H1 (cell line): ENCODE results near the gene RPL21. TPM values are rescaled to one million over a fixed set of nuclear protein-coding genes. Genes with fewer than 3 reads are reported as not detected.

ENCODE experiments used
- CTCF ChIA-PET: fragments of 300-600 bp; sonication (Branson Sonifier 250); formaldehyde crosslinking; loops from one replicate; lab custom pipeline; 2021; ENCODE audit not compliant: partially characterized antibody; lab: Charles Lee
- POLR2A ChIA-PET: fragments of 300-600 bp; sonication (Branson Sonifier 250); formaldehyde crosslinking; loops from one replicate; lab custom pipeline; 2021; ENCODE audit warnings: inconsistent platforms; ENCODE audit not compliant: partially characterized antibody; lab: Charles Lee
- DNase-seq, 2 experiments: peaks; one replicate each; pipeline versions ENCODE4 v3.0.0 to v3.0.0-alpha.2; 2010 to 2022; ENCODE audit warnings: low spot score in 2 of 2, low read depth in 1 of 2, mixed read lengths in 1 of 2
- FAIRE-seq: peaks from 2 replicates; lab custom pipeline; 2011; peaks lifted over from hg19 to GRCh38; lab: Jason Lieb, UNC
- H2AFZ ChIP-seq: 2 replicates; pipeline ENCODE4 v1.8.1; 2012; ENCODE audit warnings: low read length, inconsistent platforms
- H2AK5ac ChIP-seq: 2 replicates; pipeline ENCODE4 v1.6.1; 2013; ENCODE audit warnings: low read depth, low read length
- H2BK120ac ChIP-seq: replicated peaks from 2 replicates; pipeline ENCODE3; 2013; ENCODE audit warnings: low read depth, low read length, inconsistent platforms
- H2BK12ac ChIP-seq: 2 replicates; pipeline ENCODE4 v1.6.1; 2013; ENCODE audit warnings: low read depth, low read length
- H2BK15ac ChIP-seq: 2 replicates; pipeline ENCODE4 v1.6.1; 2013; ENCODE audit warnings: low read length
- H2BK20ac ChIP-seq: 2 replicates; pipeline ENCODE4 v1.6.1; 2013; ENCODE audit warnings: low read length
- H2BK5ac ChIP-seq: 2 replicates; pipeline ENCODE4 v1.6.1; 2013; ENCODE audit warnings: low read depth, low read length
- H3K14ac ChIP-seq: 2 replicates; pipeline ENCODE4 v1.6.1; 2013; ENCODE audit warnings: inconsistent platforms; ENCODE audit not compliant: insufficient read length
- H3K18ac ChIP-seq: 2 replicates; pipeline ENCODE4 v1.6.1; 2013; ENCODE audit warnings: low read length; ENCODE audit errors: extremely low read depth
- H3K23ac ChIP-seq: 2 replicates; pipeline ENCODE4 v1.6.1; 2013; ENCODE audit warnings: inconsistent platforms; ENCODE audit not compliant: insufficient read length
- H3K23me2 ChIP-seq: 2 replicates; pipeline ENCODE4 v1.6.1; 2013; ENCODE audit warnings: low read depth, low read length
- H3K27ac ChIP-seq: 2 replicates; pipeline ENCODE4 v1.6.1; 2011; ENCODE audit warnings: low read depth, low read length, inconsistent platforms
- H3K27me3 ChIP-seq, 4 experiments: replicated peaks in 1 of 4; 1 replicate in 1 of 4; 2 replicates in 3 of 4; pipeline versions ENCODE4 v1.6.1 to v1.8.1; 2011 to 2013; ENCODE audit warnings: low read length in 3 of 4, mild to moderate bottlenecking in 3 of 4, inconsistent platforms in 2 of 4, mixed read lengths in 2 of 4, moderate library complexity in 1 of 4; ENCODE audit not compliant: control insufficient read depth in 3 of 4, insufficient read depth in 3 of 4; ENCODE audit errors: extremely low read depth in 1 of 4
- H3K36me3 ChIP-seq, 4 experiments: 2 replicates each; pipeline versions ENCODE4 v1.6.1 to v1.8.1; 2011 to 2013; ENCODE audit warnings: mild to moderate bottlenecking in 4 of 4, low read length in 3 of 4, moderate library complexity in 2 of 4, control low read depth in 1 of 4, inconsistent platforms in 1 of 4; ENCODE audit not compliant: insufficient read depth in 4 of 4, control insufficient read depth in 2 of 4
- H3K4ac ChIP-seq: replicated peaks from 2 replicates; pipeline ENCODE3; 2013; ENCODE audit warnings: low read length, low read depth, mixed read lengths, inconsistent platforms; ENCODE audit not compliant: insufficient read length
- H3K4me1 ChIP-seq, 4 experiments: replicated peaks in 1 of 4; 1 replicate in 1 of 4; 2 replicates in 3 of 4; pipeline versions ENCODE4 v1.6.1 to v1.8.1; 2011 to 2013; ENCODE audit warnings: low read length in 3 of 4, inconsistent platforms in 2 of 4, mixed read lengths in 1 of 4; ENCODE audit not compliant: insufficient read depth in 4 of 4, control insufficient read depth in 3 of 4
- H3K4me2 ChIP-seq, 2 experiments: 2 replicates each; pipeline versions ENCODE4 v1.6.1 to v1.8.1; 2011 to 2013; ENCODE audit warnings: low read depth in 2 of 2, low read length in 2 of 2, control low read depth in 1 of 2, inconsistent platforms in 1 of 2, mild to moderate bottlenecking in 1 of 2; ENCODE audit not compliant: insufficient read depth in 1 of 2
- H3K4me3 ChIP-seq, 4 experiments: fragments of 200-600, 300-600 bp in 1 of 4; sonication (generic), shearing (Covaris generic), sonication (Bioruptor Twin) in 1 of 4; 2 replicates each; pipeline versions ENCODE4 v1.5.1 to v1.8.1; 2011 to 2016; ENCODE audit warnings: low read length in 4 of 4, low read depth in 3 of 4, control low read depth in 2 of 4, inconsistent platforms in 2 of 4, mild to moderate bottlenecking in 2 of 4, mixed read lengths in 1 of 4, moderate library complexity in 1 of 4; ENCODE audit not compliant: insufficient read depth in 2 of 4; ENCODE audit errors: extremely low read depth in 1 of 4
- H3K56ac ChIP-seq: replicated peaks from 2 replicates; pipeline ENCODE3; 2013; ENCODE audit warnings: low read depth, mild to moderate bottlenecking, mixed read lengths, low read length, inconsistent platforms; ENCODE audit not compliant: insufficient read length
- H3K79me1 ChIP-seq: 2 replicates; pipeline ENCODE4 v1.6.1; 2013; ENCODE audit warnings: low read depth, low read length, control low read depth
- H3K79me2 ChIP-seq, 2 experiments: 2 replicates each; pipeline versions ENCODE4 v1.6.1 to v1.8.1; 2012 to 2013; ENCODE audit warnings: low read length in 2 of 2, mild to moderate bottlenecking in 2 of 2, inconsistent platforms in 1 of 2; ENCODE audit not compliant: insufficient read depth in 2 of 2, control insufficient read depth in 1 of 2
- H3K9ac ChIP-seq, 4 experiments: replicated peaks in 1 of 4; 1 replicate in 1 of 4; 2 replicates in 3 of 4; pipeline versions ENCODE4 v1.6.1 to v1.8.1; 2011 to 2013; ENCODE audit warnings: low read depth in 3 of 4, low read length in 3 of 4, control low read depth in 2 of 4, mild to moderate bottlenecking in 2 of 4, moderate library complexity in 2 of 4, inconsistent platforms in 1 of 4; ENCODE audit errors: extremely low read depth in 1 of 4
- H3K9me3 ChIP-seq, 2 experiments: 2 replicates each; pipeline versions ENCODE4 v1.6.1 to v1.8.1; 2012 to 2013; ENCODE audit warnings: mild to moderate bottlenecking in 2 of 2, moderate library complexity in 2 of 2, control low read depth in 1 of 2, inconsistent platforms in 1 of 2, low read depth in 1 of 2, low read length in 1 of 2, mixed read lengths in 1 of 2; ENCODE audit not compliant: insufficient read depth in 2 of 2
- H4K20me1 ChIP-seq, 2 experiments: replicated peaks in 1 of 2; 2 replicates each; pipeline versions ENCODE3 to v1.8.1; 2011 to 2013; ENCODE audit warnings: inconsistent platforms in 2 of 2, low read length in 2 of 2, mild to moderate bottlenecking in 1 of 2; ENCODE audit not compliant: insufficient read depth in 2 of 2, control insufficient read depth in 1 of 2
- H4K5ac ChIP-seq: 2 replicates; pipeline ENCODE4 v1.6.1; 2013; ENCODE audit warnings: low read length, low read depth, mixed read lengths, inconsistent platforms; ENCODE audit not compliant: insufficient read length
- H4K8ac ChIP-seq: 2 replicates; pipeline ENCODE4 v1.8.0; 2013; ENCODE audit warnings: mild to moderate bottlenecking, moderate library complexity, low read length, inconsistent platforms; ENCODE audit not compliant: insufficient read depth; ENCODE audit errors: extremely low read depth
- H4K91ac ChIP-seq: replicated peaks from 2 replicates; pipeline ENCODE3; 2013; ENCODE audit warnings: low read length, mixed read lengths, inconsistent platforms; ENCODE audit not compliant: insufficient read length
- BACH1 ChIP-seq: IDR thresholded peaks from 2 replicates; pipeline ENCODE4 v1.6.1; 2012; ENCODE audit warnings: low read length, improper control_type of control experiment
- CEBPB ChIP-seq: IDR thresholded peaks from 2 replicates; pipeline ENCODE4 v1.6.1; 2012; ENCODE audit warnings: low read depth, low read length
- HDAC2 ChIP-seq, 2 experiments: fragments of 300-600 bp in 1 of 2; sonication (generic) in 1 of 2; IDR thresholded peaks; 2 replicates each; pipeline ENCODE4 v1.6.1; 2011 to 2012; ENCODE audit warnings: low read depth in 2 of 2, low read length in 2 of 2, mild to moderate bottlenecking in 2 of 2, moderate library complexity in 2 of 2, borderline replicate concordance in 1 of 2, inconsistent platforms in 1 of 2
- TCF12 ChIP-seq: IDR thresholded peaks from 2 replicates; pipeline ENCODE4 v1.6.1; 2011; ENCODE audit warnings: low read depth, mild to moderate bottlenecking, low read length
- WGBS, 2 experiments: shearing (Covaris generic) in 1 of 2; methylation state at CpG; one replicate each; pipeline versions ENCODE4 v1.1.6 to v1.1.7; 2013 to 2015; ENCODE audit warnings: low lambda C conversion rate in 2 of 2, mixed read lengths in 2 of 2, inconsistent platforms in 1 of 2, low coverage in 1 of 2, missing lambda C conversion rate in 1 of 2; ENCODE audit not compliant: insufficient replicate concordance in 2 of 2, insufficient coverage in 1 of 2, insufficient read length in 1 of 2; ENCODE audit errors: extremely low coverage in 1 of 2, missing lambda C conversion rate in 1 of 2; 5-methylcytosine and 5-hydroxymethylcytosine counted together
- polyA plus RNA-seq, 7 experiments: library from polyadenylated mRNA; depleted of rRNA in 3 of 7; stranded (reverse) in 5 of 7; unstranded in 2 of 7; fragments of >200 nt in 5 of 7; fragments of 200-250 nt in 2 of 7; gene quantifications; 1 replicate in 5 of 7; 2 replicates in 1 of 7; 4 replicates in 1 of 7; pipeline versions ENCODE4 v1.2.1 to v1.2.3, GENCODE V29; 2011 to 2013; ENCODE audit warnings: missing spikeins in 2 of 7, mixed read lengths in 2 of 7
- total RNA-seq: library from RNA; stranded (reverse); fragmentation: NEBNext Ultra II Directional; extraction: Animal tissue kit (Norgen Biotek cat#: 25700); gene quantifications from 2 replicates; pipeline ENCODE4 v1.2.1, GENCODE V29; 2021

RPL21 gene
- total and polyA plus RNA-seq, 2 of the 8 experiments (the other 6 are each of a cell fraction or from before 2014, with no cell fraction given), result 624 to 1,283 TPM

GRCh38 chr13:27296496-27296895, 45.1 kb downstream of the RPL21 start:
- H2BK12ac ChIP-seq, result peak overlapping the region; percentile 60; the same call in 1 of the 2 replicates
- 0 out of 2 replicates have a peak overlapping the region, but pooled peaks have one; percentile 15 for H2BK20ac ChIP-seq
- H3K36me3 ChIP-seq, result no peaks in the 10 kb centered on the region
- no peak overlapping the region for H3K14ac ChIP-seq
- no peaks in the 10 kb centered on the region for H3K4me1 ChIP-seq
- no peaks in the 10 kb centered on the region for H3K9me3 ChIP-seq
- H3K23me2 ChIP-seq, result no peaks in the 10 kb centered on the region
- FAIRE-seq (no peak), DNase-seq (no peak)
- TF ChIP-seq TCF12, result no peak
- no peak for TF ChIP-seq BACH1
- TF ChIP-seq HDAC2 (IDR thresholded peaks at IDR 0.05; ENCODE audit: borderline replicate concordance in 1 of 2, low read depth in 2 of 2, low read length in 2 of 2), result no peak
- no peak for TF ChIP-seq CEBPB
- no peak overlapping the region for H2BK5ac ChIP-seq
- H2AFZ ChIP-seq, result no peak overlapping the region; the same call in 1 of the 2 replicates
- H2BK120ac ChIP-seq, result no peak overlapping the region
- H4K8ac ChIP-seq, result no peak overlapping the region; the same call in 1 of the 2 replicates
- no peak overlapping the region for H3K56ac ChIP-seq
- no peak overlapping the region for H3K27ac ChIP-seq
- no peak overlapping the region for H3K18ac ChIP-seq
- POLR2A ChIA-PET, result interaction anchor here (0.8 to 1.3 kb wide), 3 partner anchors 11 to 39 kb away, joined by 3 read pairs; no protein-coding TSS in a partner anchor
- H3K4ac ChIP-seq, result no peak overlapping the region
- no peaks in the 10 kb centered on the region for H3K79me1 ChIP-seq
- H4K91ac ChIP-seq, result no peak overlapping the region
- H2BK15ac ChIP-seq, result no peak overlapping the region
- H3K4me2 ChIP-seq, result no peak overlapping the region
- no peak overlapping the region for H3K23ac ChIP-seq
- no peak overlapping the region for H4K5ac ChIP-seq
- no peak overlapping the region for H2AK5ac ChIP-seq
- CTCF ChIA-PET, result interaction anchor here (0.7 to 2.9 kb wide), 5 partner anchors 12 to 257 kb away, joined by 4 to 10 read pairs (median 4); no protein-coding TSS in a partner anchor
- H3K9ac ChIP-seq, result no peak overlapping the region
- no peaks in the 10 kb centered on the region for H3K27me3 ChIP-seq
- WGBS, 2 experiments, result 86% methylated on average over 8 of the region's 8 CpGs; no CpG with 5 or more reads in 1 of the 2 experiments
- H4K20me1 ChIP-seq, result no peaks in the 10 kb centered on the region
- no peaks in the 10 kb centered on the region for H3K79me2 ChIP-seq
- H3K4me3 ChIP-seq, result no peak overlapping the region
